Epithelial cell of proximal tubule (primary cell): Measurements from ENCODE around the gene AFAP1. TPM values are rescaled to one million over a fixed set of nuclear protein-coding genes. Genes with fewer than 3 reads are reported as not detected.

Source experiments
- DNase-seq: peaks from one replicate; pipeline ENCODE4 v3.0.0-alpha.2; 2011; ENCODE audit warnings: low read depth
- H3K4me3 ChIP-seq: 2 replicates; pipeline ENCODE4 v1.5.1; 2011; ENCODE audit warnings: low read depth, mild to moderate bottlenecking, low read length
- CTCF ChIP-seq: conservative IDR thresholded peaks from 2 replicates; pipeline ENCODE4 v1.5.1; 2012; ENCODE audit warnings: low read depth, mild to moderate bottlenecking, low read length
- total RNA-seq: library from RNA; depleted of rRNA; stranded (reverse); fragments of >200 nt; gene quantifications from 2 replicates; pipeline ENCODE4 v1.2.3, GENCODE V29; 2015

The AFAP1 gene
- total RNA-seq, 1 donor from 2014 or later: 26.2 TPM

- H3K4me3 ChIP-seq: no peak overlapping the region
- DNase-seq: no peak
- no peak for TF ChIP-seq CTCF
Observed at GRCh38 chr4:7800410-7800809, 139.3 kb downstream of the AFAP1 start.

- no peak overlapping the region for H3K4me3 ChIP-seq
- DNase-seq: no peak
- TF ChIP-seq CTCF: no peak
Observed at GRCh38 chr4:7799736-7800135, 139.9 kb downstream of the AFAP1 start.

GRCh38 chr4:7799306-7799705 is 140.4 kb downstream of the AFAP1 start:
- no peak for TF ChIP-seq CTCF
- H3K4me3 ChIP-seq: no peak overlapping the region
- no peak for DNase-seq

- H3K4me3 ChIP-seq: no peak overlapping the region
- no peak for TF ChIP-seq CTCF
- no peak for DNase-seq
Observed at GRCh38 chr4:7798178-7798995, 141.3 kb downstream of the AFAP1 start.

GRCh38 chr4:7797330-7797729 is 142.3 kb downstream of the AFAP1 start:
- DNase-seq: no peak
- H3K4me3 ChIP-seq: no peak overlapping the region
- no peak for TF ChIP-seq CTCF

- no peak overlapping the region for H3K4me3 ChIP-seq
- no peak for TF ChIP-seq CTCF
- no peak for DNase-seq
Observed at GRCh38 chr4:7795983-7796382, 143.7 kb downstream of the AFAP1 start.

GRCh38 chr4:7793186-7793585 is 146.5 kb downstream of the AFAP1 start:
- no peak for DNase-seq
- no peak overlapping the region for H3K4me3 ChIP-seq
- no peak for TF ChIP-seq CTCF
